HepG2 (cell line): ENCODE measurements around the gene CPNE1. TPM values are rescaled to one million over a fixed set of nuclear protein-coding genes. Genes with fewer than 3 reads are reported as not detected.

Source experiments
- DBP ChIP-seq: sonication (generic); formaldehyde crosslinking; IDR thresholded peaks from 2 replicates; pipeline ENCODE4 v1.4.0; 2020; ENCODE audit warnings: missing genetic modification reagents; ENCODE audit errors: not compliant biosample characterization
- EHMT2 ChIP-seq: fragments of 200-600 bp; sonication (generic); IDR thresholded peaks from 2 replicates; pipeline ENCODE4 v1.7.0; 2017; ENCODE audit warnings: antibody characterized with exemption, low read depth, low read length, borderline replicate concordance
- ELF1 ChIP-seq: sonication (generic); formaldehyde crosslinking; IDR thresholded peaks from 2 replicates; pipeline ENCODE4 v1.4.0; 2020; ENCODE audit warnings: missing genetic modification reagents
- HOXA5 ChIP-seq: sonication (generic); formaldehyde crosslinking; IDR thresholded peaks from 2 replicates; pipeline ENCODE4 v1.4.0; 2020; ENCODE audit warnings: missing genetic modification reagents
- MAFF ChIP-seq: IDR thresholded peaks from 2 replicates; pipeline ENCODE4 v1.6.1; 2011; ENCODE audit warnings: low read depth, low read length, improper control_type of control experiment
- MED1 ChIP-seq: sonication (generic); formaldehyde crosslinking; IDR thresholded peaks from 2 replicates; pipeline ENCODE4 v1.4.0; 2020; ENCODE audit warnings: missing genetic modification reagents
- NFYB ChIP-seq: sonication (generic); formaldehyde crosslinking; IDR thresholded peaks from 2 replicates; pipeline ENCODE4 v1.4.0; 2020; ENCODE audit warnings: missing genetic modification reagents
- RBM39 ChIP-seq: fragments of 200-400 bp; formaldehyde crosslinking; IDR thresholded peaks from one replicate; pipeline ENCODE4 v1.6.1; 2018; ENCODE audit warnings: antibody characterized with exemption, mild to moderate bottlenecking, low read depth, low read length; ENCODE audit not compliant: poor library complexity, severe bottlenecking
- SOX13 ChIP-seq, 3 experiments: fragments of 450-650 bp in 1 of 3; sonication (generic) in 1 of 3; formaldehyde crosslinking in 1 of 3; IDR thresholded peaks in 2 of 3; conservative IDR thresholded peaks in 1 of 3; 2 replicates each; pipeline versions ENCODE4 v1.5.0 to v1.6.1; 2016 to 2020; ENCODE audit warnings: antibody characterized with exemption in 1 of 3, mild to moderate bottlenecking in 1 of 3, missing compliant biosample characterization in 1 of 3, missing genetic modification reagents in 1 of 3, moderate library complexity in 1 of 3
- SOX6 ChIP-seq, 2 experiments: fragments of 450-650 bp in 1 of 2; sonication (generic) in 1 of 2; formaldehyde crosslinking in 1 of 2; IDR thresholded peaks; 2 replicates each; pipeline versions ENCODE4 v1.4.0 to v1.6.1; 2017 to 2020; ENCODE audit warnings: antibody characterized with exemption in 1 of 2, mild to moderate bottlenecking in 1 of 2, missing genetic modification reagents in 1 of 2
- ZBTB38 ChIP-seq: sonication (generic); formaldehyde crosslinking; IDR thresholded peaks from 2 replicates; pipeline ENCODE4 v1.5.1; 2020; ENCODE audit warnings: mild to moderate bottlenecking, missing genetic modification reagents
- ZNF20 ChIP-seq: sonication (generic); formaldehyde crosslinking; IDR thresholded peaks from 2 replicates; pipeline ENCODE4 v1.4.0; 2020; ENCODE audit warnings: mild to moderate bottlenecking, moderate library complexity, missing genetic modification reagents
- ZNF350 ChIP-seq: sonication (generic); formaldehyde crosslinking; IDR thresholded peaks from 2 replicates; pipeline ENCODE4 v1.4.0; 2020; ENCODE audit warnings: mild to moderate bottlenecking, low read depth, missing genetic modification reagents, borderline replicate concordance
- ZNF414 ChIP-seq: sonication (generic); formaldehyde crosslinking; IDR thresholded peaks from 2 replicates; pipeline ENCODE4 v1.5.0; 2020; ENCODE audit warnings: missing genetic modification reagents
- ZNF564 ChIP-seq: sonication (generic); formaldehyde crosslinking; IDR thresholded peaks from 2 replicates; pipeline ENCODE4 v1.8.1; 2023; ENCODE audit warnings: mild to moderate bottlenecking, missing genetic modification reagents
- ZNF616 ChIP-seq: sonication (generic); formaldehyde crosslinking; IDR thresholded peaks from 2 replicates; pipeline ENCODE4 v1.5.0; 2020; ENCODE audit warnings: low read depth, mild to moderate bottlenecking, missing genetic modification reagents
- polyA plus RNA-seq, 8 experiments: library from polyadenylated mRNA; depleted of rRNA in 3 of 8; stranded (reverse) in 7 of 8; unstranded in 1 of 8; fragments of >200 nt; fragmentation: Illumina TruSeq in 4 of 8; extraction: Trizol in 4 of 8; gene quantifications; 2 replicates each; pipeline versions ENCODE4 v1.2.1 to v1.2.3, GENCODE V29; 2011 to 2016; ENCODE audit warnings: low read depth in 4 of 8, missing spikeins in 1 of 8, mixed read lengths in 1 of 8; ENCODE audit not compliant: insufficient read depth in 1 of 8
- total RNA-seq, 5 experiments: library from RNA; depleted of rRNA; stranded (reverse); fragments of >200 nt; fragmentation: Illumina TruSeq; extraction: Trizol; gene quantifications; 2 replicates each; pipeline ENCODE4 v1.2.3, GENCODE V29; 2016; ENCODE audit warnings: low read depth in 1 of 5
- TF ChIP-seq, protein P1 (sequence below): sonication (generic); formaldehyde crosslinking; IDR thresholded peaks from 2 replicates; pipeline ENCODE4 v1.5.0; 2020; ENCODE audit warnings: mild to moderate bottlenecking, missing genetic modification reagents, borderline replicate concordance
- TF ChIP-seq, protein P2 (sequence below): sonication (generic); formaldehyde crosslinking; IDR thresholded peaks from 2 replicates; pipeline ENCODE4 v1.4.0; 2020; ENCODE audit warnings: mild to moderate bottlenecking, missing genetic modification reagents
- TF ChIP-seq, protein P3 (sequence below): IDR thresholded peaks from 2 replicates; pipeline ENCODE4 v1.6.1; 2016; ENCODE audit warnings: low read depth

CPNE1 gene
- total and polyA plus RNA-seq, 2 of the 13 experiments (the other 11 are each of a cell fraction or from before 2014, with no cell fraction given), result 408 to 431 TPM

DNA sequence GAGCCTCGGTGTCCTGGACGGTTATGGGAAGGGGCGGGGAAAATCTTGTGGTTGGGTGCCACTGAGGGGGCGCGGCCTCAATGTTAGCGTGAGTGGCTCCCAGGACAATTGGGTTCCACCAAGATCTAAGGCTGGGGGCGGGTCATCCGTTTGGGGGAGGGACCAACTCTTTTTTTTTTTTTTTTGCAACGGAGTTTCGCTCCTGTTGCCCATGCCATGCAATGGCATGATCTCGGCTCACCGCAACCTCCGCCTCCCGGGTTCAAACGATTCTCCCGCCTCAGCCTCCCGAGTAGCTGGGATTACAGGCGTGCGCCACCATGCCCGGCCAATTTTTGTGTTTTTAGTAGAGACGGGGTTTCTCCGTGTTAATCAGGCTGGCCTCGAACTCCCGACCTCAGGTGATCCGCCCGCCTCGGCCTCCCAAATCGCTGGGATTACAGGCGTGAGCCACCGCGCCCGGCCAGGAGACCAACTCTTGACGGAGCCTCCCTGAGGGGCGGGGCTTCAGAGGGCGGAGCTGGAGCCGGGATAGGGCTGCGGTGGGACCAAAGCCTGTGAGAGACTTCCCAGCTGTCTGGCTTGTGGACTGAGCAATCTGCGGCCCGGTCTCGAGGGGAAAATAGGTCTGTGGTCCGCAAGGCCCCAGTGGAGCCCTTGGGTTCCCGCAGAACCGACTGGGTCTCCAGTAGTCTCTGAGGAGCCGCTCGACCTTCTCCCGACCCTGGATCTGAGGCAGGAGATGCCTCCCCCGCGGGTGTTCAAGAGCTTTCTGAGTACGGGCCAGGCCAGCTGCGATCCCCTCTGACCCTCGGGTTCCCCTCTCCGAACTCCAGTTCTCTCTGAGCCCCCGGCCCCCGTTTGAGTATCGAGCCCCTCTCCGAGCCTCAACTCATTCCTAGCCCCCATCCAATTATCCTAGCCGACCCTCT lies 48.0 kb downstream of the CPNE1 start (continued):
- TF ChIP-seq HOXA5 (CRISPR knock-in tag) (peak; percentile 65), ZNF616 (CRISPR knock-in tag) (peak; percentile 91; the same call in 1 of the 2 replicates), ELF1 (no peak), MED1 (CRISPR knock-in tag) (peak; percentile 79), ZNF20 (CRISPR knock-in tag) (peak; percentile 90; the same call in 1 of the 2 replicates), DBP (CRISPR knock-in tag) (peak; percentile 4), ZNF564 (peak; percentile 86), SOX6 (IDR thresholded peaks at IDR 0.05) (no peak), SOX6 (CRISPR knock-in tag; IDR thresholded peaks at IDR 0.05) (peak; percentile 36; the same call in 1 of the 2 replicates), EHMT2 (peak; percentile 96), ZNF350 (CRISPR knock-in tag) (peak; percentile 78), SOX13 (IDR thresholded peaks at IDR 0.05) (no peak; the same call in 1 of the 2 replicates), SOX13 (CRISPR knock-in tag; conservative IDR thresholded peaks at IDR 0.05 in 1 of 2, IDR thresholded peaks at IDR 0.05 in 1 of 2) (peak in 1 of 2 experiments; percentile 29; a peak in 1 of 4 replicates), MAFF (0 out of 2 replicates have a peak, but pooled peaks have one; percentile 0), ZBTB38 (CRISPR knock-in tag) (no peak; the same call in 1 of the 2 replicates), NFYB (peak; percentile 77), RBM39 (no peak), ZNF414 (CRISPR knock-in tag) (peak; percentile 49; the same call in 1 of the 2 replicates)
- TF ChIP-seq, protein P1, sequence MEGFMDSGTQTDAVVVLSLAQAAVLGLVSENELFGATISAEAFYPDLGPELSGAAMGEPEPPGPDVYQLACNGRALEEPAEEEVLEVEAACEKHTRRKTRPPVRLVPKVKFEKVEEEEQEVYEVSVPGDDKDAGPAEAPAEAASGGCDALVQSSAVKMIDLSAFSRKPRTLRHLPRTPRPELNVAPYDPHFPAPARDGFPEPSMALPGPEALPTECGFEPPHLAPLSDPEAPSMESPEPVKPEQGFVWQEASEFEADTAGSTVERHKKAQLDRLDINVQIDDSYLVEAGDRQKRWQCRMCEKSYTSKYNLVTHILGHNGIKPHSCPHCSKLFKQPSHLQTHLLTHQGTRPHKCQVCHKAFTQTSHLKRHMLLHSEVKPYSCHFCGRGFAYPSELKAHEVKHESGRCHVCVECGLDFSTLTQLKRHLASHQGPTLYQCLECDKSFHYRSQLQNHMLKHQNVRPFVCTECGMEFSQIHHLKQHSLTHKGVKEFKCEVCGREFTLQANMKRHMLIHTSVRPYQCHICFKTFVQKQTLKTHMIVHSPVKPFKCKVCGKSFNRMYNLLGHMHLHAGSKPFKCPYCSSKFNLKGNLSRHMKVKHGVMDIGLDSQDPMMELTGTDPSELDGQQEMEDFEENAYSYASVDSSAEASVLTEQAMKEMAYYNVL (CRISPR knock-in tag), result peak; percentile 34
- TF ChIP-seq, protein P2, sequence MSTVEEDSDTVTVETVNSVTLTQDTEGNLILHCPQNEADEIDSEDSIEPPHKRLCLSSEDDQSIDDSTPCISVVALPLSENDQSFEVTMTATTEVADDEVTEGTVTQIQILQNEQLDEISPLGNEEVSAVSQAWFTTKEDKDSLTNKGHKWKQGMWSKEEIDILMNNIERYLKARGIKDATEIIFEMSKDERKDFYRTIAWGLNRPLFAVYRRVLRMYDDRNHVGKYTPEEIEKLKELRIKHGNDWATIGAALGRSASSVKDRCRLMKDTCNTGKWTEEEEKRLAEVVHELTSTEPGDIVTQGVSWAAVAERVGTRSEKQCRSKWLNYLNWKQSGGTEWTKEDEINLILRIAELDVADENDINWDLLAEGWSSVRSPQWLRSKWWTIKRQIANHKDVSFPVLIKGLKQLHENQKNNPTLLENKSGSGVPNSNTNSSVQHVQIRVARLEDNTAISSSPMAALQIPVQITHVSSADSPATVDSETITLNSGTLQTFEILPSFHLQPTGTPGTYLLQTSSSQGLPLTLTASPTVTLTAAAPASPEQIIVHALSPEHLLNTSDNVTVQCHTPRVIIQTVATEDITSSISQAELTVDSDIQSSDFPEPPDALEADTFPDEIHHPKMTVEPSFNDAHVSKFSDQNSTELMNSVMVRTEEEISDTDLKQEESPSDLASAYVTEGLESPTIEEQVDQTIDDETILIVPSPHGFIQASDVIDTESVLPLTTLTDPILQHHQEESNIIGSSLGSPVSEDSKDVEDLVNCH, result 0 out of 2 replicates have a peak, but pooled peaks have one; percentile 39
- TF ChIP-seq, protein P3, sequence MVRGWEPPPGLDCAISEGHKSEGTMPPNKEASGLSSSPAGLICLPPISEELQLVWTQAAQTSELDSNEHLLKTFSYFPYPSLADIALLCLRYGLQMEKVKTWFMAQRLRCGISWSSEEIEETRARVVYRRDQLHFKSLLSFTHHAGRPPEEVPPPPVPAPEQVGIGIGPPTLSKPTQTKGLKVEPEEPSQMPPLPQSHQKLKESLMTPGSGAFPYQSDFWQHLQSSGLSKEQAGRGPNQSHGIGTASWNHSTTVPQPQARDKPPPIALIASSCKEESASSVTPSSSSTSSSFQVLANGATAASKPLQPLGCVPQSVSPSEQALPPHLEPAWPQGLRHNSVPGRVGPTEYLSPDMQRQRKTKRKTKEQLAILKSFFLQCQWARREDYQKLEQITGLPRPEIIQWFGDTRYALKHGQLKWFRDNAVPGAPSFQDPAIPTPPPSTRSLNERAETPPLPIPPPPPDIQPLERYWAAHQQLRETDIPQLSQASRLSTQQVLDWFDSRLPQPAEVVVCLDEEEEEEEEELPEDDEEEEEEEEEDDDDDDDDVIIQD (CRISPR knock-in tag), result peak; percentile 60; the same call in 1 of the 2 replicates
